ENCODE measurements around the gene AKR7A2. TPM values are rescaled to one million over a fixed set of nuclear protein-coding genes. Genes with fewer than 3 reads are reported as not detected.

AKR7A2 gene
- total and polyA plus RNA-seq, 2 donors (not counting 1 experiment from before 2014, with no cell fraction given), result 31.3 to 63.6 TPM

DNA sequence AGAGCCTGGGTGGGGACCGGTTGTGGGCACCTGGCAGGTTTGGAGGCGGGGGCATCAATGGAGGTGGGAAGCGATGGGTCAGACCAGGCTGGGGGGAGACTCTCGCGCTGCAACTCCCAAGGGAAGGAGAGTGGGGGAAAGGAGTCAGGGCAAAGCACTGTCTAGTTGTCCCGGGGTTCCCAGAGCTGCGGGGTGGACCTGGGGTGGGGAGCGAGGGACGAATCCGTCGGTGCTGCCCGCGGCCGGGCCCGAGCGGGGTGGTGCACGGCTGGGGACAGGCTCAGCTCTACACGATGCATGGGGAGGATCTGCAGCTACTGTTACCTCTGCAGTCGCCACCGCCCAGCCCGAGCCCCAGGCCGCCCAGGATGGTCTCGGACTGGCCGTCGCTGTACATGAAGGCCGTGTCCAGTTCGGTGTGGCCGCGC lies 427 bp downstream of the AKR7A2 start:
- Histone ChIP-seq H3K36me3 (ENCODE audit: control insufficient read depth, insufficient read depth, low read length) (peaks cover 3% of the 10 kb centered on the region), H3K4me3 (replicated peaks in 1 of 4; ENCODE audit: control extremely low read depth in 1 of 4, insufficient read depth in 1 of 4, low read depth in 3 of 4, low read length in 4 of 4) (peak overlapping the region; percentile 60 to 79 (median 70)), H4K20me1 (ENCODE audit: control insufficient read depth, extremely low read depth, insufficient read depth, low read length) (no peaks in the 10 kb centered on the region), H3K9ac (ENCODE audit: insufficient read depth, low read length) (peak overlapping the region; percentile 91), H3K4me1 (ENCODE audit: control insufficient read depth, extremely low read depth, insufficient read depth, low read length) (peaks cover 24% of the 10 kb centered on the region), H3K27ac (ENCODE audit: insufficient read depth, low read length) (peak overlapping the region; percentile 61), H3K4me2 (ENCODE audit: extremely low read depth, insufficient read depth, low read length) (peak overlapping the region; percentile 98), H3K79me2 (ENCODE audit: control insufficient read depth, insufficient read depth, low read length) (peaks cover 30% of the 10 kb centered on the region), H3K9me3 (ENCODE audit: control insufficient read depth, insufficient read depth, low read depth, low read length) (no peaks in the 10 kb centered on the region), H3K27me3 (ENCODE audit: control insufficient read depth, insufficient read depth, low read length) (no peaks in the 10 kb centered on the region), H2AFZ (ENCODE audit: low read length) (peak overlapping the region; percentile 53)
- TF ChIP-seq EZH2 (IDR thresholded peaks at IDR 0.05; ENCODE audit: low read length, missing control alignments), result no peak
- TF ChIP-seq, protein P1, sequence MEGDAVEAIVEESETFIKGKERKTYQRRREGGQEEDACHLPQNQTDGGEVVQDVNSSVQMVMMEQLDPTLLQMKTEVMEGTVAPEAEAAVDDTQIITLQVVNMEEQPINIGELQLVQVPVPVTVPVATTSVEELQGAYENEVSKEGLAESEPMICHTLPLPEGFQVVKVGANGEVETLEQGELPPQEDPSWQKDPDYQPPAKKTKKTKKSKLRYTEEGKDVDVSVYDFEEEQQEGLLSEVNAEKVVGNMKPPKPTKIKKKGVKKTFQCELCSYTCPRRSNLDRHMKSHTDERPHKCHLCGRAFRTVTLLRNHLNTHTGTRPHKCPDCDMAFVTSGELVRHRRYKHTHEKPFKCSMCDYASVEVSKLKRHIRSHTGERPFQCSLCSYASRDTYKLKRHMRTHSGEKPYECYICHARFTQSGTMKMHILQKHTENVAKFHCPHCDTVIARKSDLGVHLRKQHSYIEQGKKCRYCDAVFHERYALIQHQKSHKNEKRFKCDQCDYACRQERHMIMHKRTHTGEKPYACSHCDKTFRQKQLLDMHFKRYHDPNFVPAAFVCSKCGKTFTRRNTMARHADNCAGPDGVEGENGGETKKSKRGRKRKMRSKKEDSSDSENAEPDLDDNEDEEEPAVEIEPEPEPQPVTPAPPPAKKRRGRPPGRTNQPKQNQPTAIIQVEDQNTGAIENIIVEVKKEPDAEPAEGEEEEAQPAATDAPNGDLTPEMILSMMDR (conservative IDR thresholded peaks at IDR 0.05 in 1 of 2, IDR thresholded peaks at IDR 0.05 in 1 of 2; ENCODE audit: low read depth in 1 of 2, low read length in 2 of 2), result no peak
- no peak for DNase-seq (ENCODE audit: low read depth in 2 of 2)

DNA sequence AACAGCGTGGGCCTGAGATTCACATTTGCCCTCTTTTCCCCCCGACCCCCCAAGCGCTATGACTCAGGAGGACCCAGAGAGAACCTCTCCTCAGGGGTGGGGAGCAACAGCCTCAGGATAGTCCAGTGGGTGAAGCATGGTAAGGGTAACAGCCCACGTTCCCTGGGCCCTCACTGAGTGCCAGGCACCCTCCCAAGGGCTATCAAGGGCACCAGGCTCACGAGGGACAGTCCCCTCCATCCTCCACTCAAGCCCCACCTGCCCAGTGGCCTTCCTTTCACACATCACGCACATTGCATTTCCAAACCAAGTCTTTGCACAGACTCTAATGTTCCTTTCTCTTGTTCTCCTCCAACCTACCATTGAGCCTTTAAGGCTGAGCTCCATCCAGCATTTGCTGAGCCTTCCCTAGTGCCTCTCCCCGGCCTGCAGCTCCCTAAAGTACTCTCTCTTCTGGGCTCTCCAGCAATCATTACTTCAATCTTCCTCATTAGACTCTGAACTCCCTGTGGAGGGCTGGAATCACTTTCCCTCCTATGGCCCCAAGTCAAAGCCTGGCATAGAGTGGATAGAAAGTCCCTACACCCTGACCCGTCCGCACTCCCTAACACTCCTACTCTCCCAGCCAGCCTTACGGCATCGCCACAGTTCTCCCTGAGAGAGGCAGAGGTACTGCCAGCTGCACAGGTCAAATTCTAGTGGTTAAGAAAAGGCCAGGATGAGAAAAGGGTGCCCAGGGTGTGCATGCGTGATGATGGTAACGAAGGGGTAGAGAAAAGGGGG lies 1.0 kb downstream of the AKR7A2 start:
- Histone ChIP-seq H3K79me2 (ENCODE audit: control insufficient read depth, insufficient read depth, low read length) (peaks cover 30% of the 10 kb centered on the region), H3K36me3 (ENCODE audit: control insufficient read depth, insufficient read depth, low read length) (peaks cover 5% of the 10 kb centered on the region), H3K4me3 (replicated peaks in 1 of 4; ENCODE audit: control extremely low read depth in 1 of 4, insufficient read depth in 1 of 4, low read depth in 3 of 4, low read length in 4 of 4) (peak overlapping the region; percentile 60 to 79 (median 70)), H3K4me1 (ENCODE audit: control insufficient read depth, extremely low read depth, insufficient read depth, low read length) (peaks cover 24% of the 10 kb centered on the region), H2AFZ (ENCODE audit: low read length) (no peak overlapping the region), H3K27me3 (ENCODE audit: control insufficient read depth, insufficient read depth, low read length) (no peaks in the 10 kb centered on the region), H3K4me2 (ENCODE audit: extremely low read depth, insufficient read depth, low read length) (peak overlapping the region; percentile 98), H3K9ac (ENCODE audit: insufficient read depth, low read length) (peak overlapping the region; percentile 91), H4K20me1 (ENCODE audit: control insufficient read depth, extremely low read depth, insufficient read depth, low read length) (no peaks in the 10 kb centered on the region), H3K9me3 (ENCODE audit: control insufficient read depth, insufficient read depth, low read depth, low read length) (no peaks in the 10 kb centered on the region), H3K27ac (ENCODE audit: insufficient read depth, low read length) (peak overlapping the region; percentile 61)
- no peak for DNase-seq (ENCODE audit: low read depth in 2 of 2)
- TF ChIP-seq, protein P1 (conservative IDR thresholded peaks at IDR 0.05 in 1 of 2, IDR thresholded peaks at IDR 0.05 in 1 of 2; ENCODE audit: low read depth in 1 of 2, low read length in 2 of 2), result no peak
- TF ChIP-seq EZH2 (IDR thresholded peaks at IDR 0.05; ENCODE audit: low read length, missing control alignments), result no peak

DNA sequence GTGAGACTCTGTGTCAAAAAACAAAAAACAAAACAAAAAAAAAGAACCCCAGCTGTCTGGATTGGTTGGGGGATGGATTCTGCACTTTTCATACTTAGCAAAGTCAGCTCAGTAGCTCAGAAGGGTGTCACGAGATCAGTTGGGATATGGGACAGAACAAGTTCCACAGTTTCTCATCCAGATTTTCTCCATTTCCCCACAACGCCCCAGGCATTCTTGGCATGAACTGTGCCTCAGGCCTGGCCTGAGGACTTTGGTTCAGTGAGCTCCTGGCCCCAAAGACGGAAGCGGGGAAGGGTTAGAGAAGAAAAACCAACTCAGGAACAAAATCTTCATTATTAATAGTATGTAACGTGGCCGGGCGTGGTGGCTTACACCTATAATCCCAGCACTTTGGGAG lies 1.9 kb downstream of the AKR7A2 start:
- Histone ChIP-seq H3K27ac (ENCODE audit: insufficient read depth, low read length) (peak overlapping the region; percentile 33), H3K4me1 (ENCODE audit: control insufficient read depth, extremely low read depth, insufficient read depth, low read length) (peaks cover 16% of the 10 kb centered on the region), H3K36me3 (ENCODE audit: control insufficient read depth, insufficient read depth, low read length) (peaks cover 7% of the 10 kb centered on the region), H3K27me3 (ENCODE audit: control insufficient read depth, insufficient read depth, low read length) (no peaks in the 10 kb centered on the region), H4K20me1 (ENCODE audit: control insufficient read depth, extremely low read depth, insufficient read depth, low read length) (no peaks in the 10 kb centered on the region), H2AFZ (ENCODE audit: low read length) (no peak overlapping the region), H3K79me2 (ENCODE audit: control insufficient read depth, insufficient read depth, low read length) (peaks cover 30% of the 10 kb centered on the region), H3K4me2 (ENCODE audit: extremely low read depth, insufficient read depth, low read length) (no peak overlapping the region), H3K4me3 (replicated peaks in 1 of 4; ENCODE audit: control extremely low read depth in 1 of 4, insufficient read depth in 1 of 4, low read depth in 3 of 4, low read length in 4 of 4) (peak overlapping the region in 1 of 4 experiments; percentile 14), H3K9ac (ENCODE audit: insufficient read depth, low read length) (no peak overlapping the region), H3K9me3 (ENCODE audit: control insufficient read depth, insufficient read depth, low read depth, low read length) (no peaks in the 10 kb centered on the region)
- no peak for TF ChIP-seq EZH2 (IDR thresholded peaks at IDR 0.05; ENCODE audit: low read length, missing control alignments)
- TF ChIP-seq, protein P1 (conservative IDR thresholded peaks at IDR 0.05 in 1 of 2, IDR thresholded peaks at IDR 0.05 in 1 of 2; ENCODE audit: low read depth in 1 of 2, low read length in 2 of 2), result no peak
- DNase-seq (ENCODE audit: low read depth in 2 of 2), result no peak

Measured in fibroblast of lung (primary cell).